ENCODE measurements around the gene RAD51B.

The RAD51B gene

GRCh38 chr14:68522510-68523325, 703.1 kb downstream of the RAD51B start:
- DNase-seq: no peak

- DNase-seq: no peak
Measured at GRCh38 chr14:68523326-68523610, 703.7 kb downstream of the RAD51B start.

- DNase-seq: no peak
Measured at GRCh38 chr14:68523989-68524725, 704.6 kb downstream of the RAD51B start.

GRCh38 chr14:68525516-68525915, 705.9 kb downstream of the RAD51B start:
- DNase-seq: no peak

GRCh38 chr14:68526512-68527091, 707.0 kb downstream of the RAD51B start:
- no peak for DNase-seq

- DNase-seq: no peak
Measured at GRCh38 chr14:68527329-68527851, 707.8 kb downstream of the RAD51B start.

- no peak for DNase-seq
Measured at GRCh38 chr14:68528040-68528687, 708.6 kb downstream of the RAD51B start.

GRCh38 chr14:68530443-68530842, 710.9 kb downstream of the RAD51B start:
- no peak for DNase-seq

- DNase-seq: no peak
Measured at GRCh38 chr14:68532496-68532895, 712.9 kb downstream of the RAD51B start.

GRCh38 chr14:68534276-68534675, 714.7 kb downstream of the RAD51B start:
- DNase-seq: no peak

GRCh38 chr14:68535404-68536017, 715.9 kb downstream of the RAD51B start:
- DNase-seq: no peak

- no peak for DNase-seq
Measured at GRCh38 chr14:68536018-68536410, 716.4 kb downstream of the RAD51B start.

GRCh38 chr14:68538639-68539038, 719.1 kb downstream of the RAD51B start:
- DNase-seq: no peak

- no peak for DNase-seq
Measured at GRCh38 chr14:68539241-68539737, 719.7 kb downstream of the RAD51B start.

GRCh38 chr14:68539789-68540188, 720.2 kb downstream of the RAD51B start:
- no peak for DNase-seq

- no peak for DNase-seq
Measured at GRCh38 chr14:68541178-68541896, 721.8 kb downstream of the RAD51B start.

GRCh38 chr14:68542346-68542745, 722.8 kb downstream of the RAD51B start:
- DNase-seq: no peak

GRCh38 chr14:68543516-68543915, 723.9 kb downstream of the RAD51B start:
- DNase-seq: no peak

GRCh38 chr14:68544081-68544892, 724.7 kb downstream of the RAD51B start:
- no peak for DNase-seq

- DNase-seq: no peak
Measured at GRCh38 chr14:68546839-68547238, 727.3 kb downstream of the RAD51B start.

Measured in OCI-M1 (cell line).